Middle frontal gyrus (tissue), 1 donor: ENCODE data around the gene SRGN.
"Not testable (repeated sequence)": the region's sequence is repeated elsewhere in the genome, so short reads cannot be mapped to it uniquely, and the experiment has no call there.

Source experiments
- DNase-seq: peaks from one replicate; pipeline ENCODE4 v3.0.0-alpha.2; 2015; ENCODE audit warnings: low spot score; ENCODE audit errors: extremely low spot score

Gene SRGN, protein sequence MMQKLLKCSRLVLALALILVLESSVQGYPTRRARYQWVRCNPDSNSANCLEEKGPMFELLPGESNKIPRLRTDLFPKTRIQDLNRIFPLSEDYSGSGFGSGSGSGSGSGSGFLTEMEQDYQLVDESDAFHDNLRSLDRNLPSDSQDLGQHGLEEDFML

DNA sequence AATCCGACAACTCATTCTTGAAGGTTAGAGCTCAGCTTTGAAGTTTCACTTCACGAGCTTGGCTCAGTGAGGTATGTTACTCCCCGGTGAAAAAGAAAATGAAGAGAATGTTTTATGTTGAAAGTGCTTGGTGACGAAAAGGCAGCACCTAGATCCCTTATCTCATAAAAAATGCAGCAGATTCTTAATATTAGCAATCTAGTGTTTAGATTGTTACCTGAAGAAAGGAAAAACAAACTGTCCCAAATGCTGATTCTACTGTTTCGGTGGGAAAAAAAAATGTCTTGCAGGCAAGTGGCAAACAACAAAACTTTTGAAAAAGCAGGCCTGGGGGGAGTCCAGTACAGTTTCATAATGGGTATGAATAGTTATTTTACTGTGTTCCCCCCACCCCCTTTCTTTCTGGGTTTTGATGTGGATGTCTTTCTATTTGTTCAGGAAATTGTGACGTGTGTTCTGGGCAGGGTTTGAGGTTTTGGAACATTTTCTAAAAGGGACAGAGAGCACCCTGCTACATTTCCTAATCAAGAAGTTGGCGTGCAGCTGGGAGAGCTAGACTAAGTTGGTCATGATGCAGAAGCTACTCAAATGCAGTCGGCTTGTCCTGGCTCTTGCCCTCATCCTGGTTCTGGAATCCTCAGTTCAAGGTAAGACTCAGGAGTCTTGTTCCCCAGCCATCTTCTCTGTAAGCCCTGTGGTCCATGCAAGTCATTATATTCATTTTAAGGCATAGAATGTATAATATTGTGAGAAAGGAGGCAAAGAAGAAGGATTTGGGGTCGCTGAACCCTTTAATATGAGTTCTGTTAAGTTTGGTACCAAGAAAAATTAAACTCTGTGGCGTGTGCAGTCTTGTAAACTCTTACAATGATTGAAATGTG, at the start of gene SRGN:
Gene SRGN, plus strand, starts transcription at position 514 of the 881 bp plus-strand sequence. Its CDS starts 55 bp downstream, at position 569.
- DNase-seq: no peak

DNA sequence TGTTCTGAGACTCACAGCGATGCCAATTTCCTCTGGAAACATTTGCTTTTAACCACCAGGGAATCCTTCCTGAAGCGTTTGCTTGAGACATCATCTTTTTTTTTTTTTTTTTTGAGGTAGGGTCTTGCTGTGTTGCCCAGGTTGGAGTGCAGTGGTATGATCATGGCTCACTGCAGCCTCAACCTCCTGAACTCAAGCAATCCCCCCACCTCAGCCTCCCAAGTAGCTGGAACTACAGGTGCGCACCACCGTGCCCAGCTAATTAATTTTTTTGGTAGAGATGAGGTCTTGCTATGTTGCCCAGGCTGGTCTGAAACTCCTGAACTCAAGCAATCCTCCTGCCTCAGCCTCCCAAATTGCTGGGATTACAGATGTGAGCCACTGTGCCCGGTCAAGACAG, 47.0 kb upstream of the SRGN start:
- not testable (repeated sequence) for DNase-seq

DNA sequence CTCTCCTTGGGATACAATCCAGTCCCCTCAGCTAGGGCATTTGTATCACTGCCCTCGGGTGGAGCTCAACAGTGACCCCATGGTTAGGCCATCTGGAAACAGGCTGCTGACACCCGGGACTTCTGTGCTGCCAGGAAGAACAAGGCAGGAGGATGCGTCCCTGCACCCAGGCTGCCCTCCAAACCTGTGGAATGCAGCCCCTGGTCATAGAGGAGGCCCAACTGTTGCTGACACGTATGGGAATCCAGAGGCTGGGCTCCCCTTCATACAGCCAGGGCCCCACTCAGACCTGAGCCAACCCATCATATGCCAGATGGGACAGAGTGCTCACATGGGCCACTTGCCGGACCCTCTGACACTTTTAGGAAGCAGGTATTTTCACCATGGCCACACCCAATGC, 45.5 kb upstream of the SRGN start:
- DNase-seq: no peak

DNA sequence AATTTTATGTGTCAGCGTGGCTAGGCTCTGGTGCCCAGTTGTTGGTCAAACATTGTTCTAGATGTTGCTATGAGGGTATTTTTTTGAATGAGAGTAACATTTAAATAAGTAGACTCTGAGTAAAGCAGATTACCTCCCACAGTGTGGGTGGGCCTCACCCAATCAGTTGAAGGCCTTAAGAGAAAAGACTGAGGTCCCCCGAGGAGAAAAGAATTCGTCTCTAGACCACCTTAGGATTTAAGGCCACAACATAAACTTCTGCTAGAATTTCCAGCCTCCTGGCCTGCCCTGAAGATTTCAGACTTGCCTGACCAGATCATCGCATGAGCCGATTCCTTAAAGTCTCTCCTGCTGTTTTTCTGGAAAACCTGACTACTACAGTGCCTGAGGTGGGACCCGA, 45.1 kb upstream of the SRGN start:
- no peak for DNase-seq

DNA sequence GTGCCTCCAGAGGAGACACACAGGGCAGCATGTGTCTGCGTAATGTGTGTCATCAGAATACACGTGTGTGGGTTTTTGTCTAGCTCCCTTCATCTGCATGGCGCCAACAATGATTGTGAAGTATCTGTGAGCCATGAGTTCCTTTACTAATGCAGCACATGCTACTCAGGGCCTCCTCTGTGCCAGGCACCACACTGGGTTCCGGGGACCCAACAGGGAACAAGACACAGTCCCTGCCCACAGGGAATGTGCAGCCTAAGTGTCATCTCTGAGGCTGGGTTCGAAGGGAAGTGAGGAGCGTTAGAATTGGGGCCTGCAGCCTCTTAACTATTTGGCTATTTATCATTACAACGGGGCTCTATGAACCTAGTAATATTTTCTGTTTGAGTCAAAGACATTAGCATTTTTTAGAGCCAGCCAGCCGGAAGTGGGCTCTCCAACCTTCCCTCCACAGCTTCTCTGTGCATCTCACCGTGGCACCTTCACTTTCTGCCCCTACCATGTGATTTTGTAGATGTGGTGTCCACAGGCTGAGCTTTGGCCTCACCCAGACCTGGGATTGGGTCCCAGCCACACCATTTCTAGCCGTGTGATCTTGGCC, 43.9 kb upstream of the SRGN start:
- DNase-seq: no peak

DNA sequence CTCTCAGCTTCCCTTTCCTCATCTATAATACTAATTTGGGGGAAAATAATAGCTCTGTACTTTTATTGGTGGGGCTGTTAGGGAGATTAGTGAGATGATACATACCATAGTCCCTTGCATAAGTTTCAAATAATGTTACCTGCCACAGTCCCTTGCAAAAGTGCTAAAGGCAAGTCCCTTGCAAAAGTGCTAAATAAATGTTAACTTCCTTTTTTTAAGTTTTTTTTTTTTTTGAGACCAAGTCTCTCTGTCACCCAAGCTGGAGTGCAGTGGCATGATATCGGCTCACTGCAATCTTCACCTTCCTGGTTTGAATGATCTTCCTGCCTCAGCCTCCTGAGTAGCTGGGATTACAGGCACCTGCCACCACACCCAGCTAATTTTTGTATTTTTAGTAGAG, 43.4 kb upstream of the SRGN start:
- no peak for DNase-seq

DNA sequence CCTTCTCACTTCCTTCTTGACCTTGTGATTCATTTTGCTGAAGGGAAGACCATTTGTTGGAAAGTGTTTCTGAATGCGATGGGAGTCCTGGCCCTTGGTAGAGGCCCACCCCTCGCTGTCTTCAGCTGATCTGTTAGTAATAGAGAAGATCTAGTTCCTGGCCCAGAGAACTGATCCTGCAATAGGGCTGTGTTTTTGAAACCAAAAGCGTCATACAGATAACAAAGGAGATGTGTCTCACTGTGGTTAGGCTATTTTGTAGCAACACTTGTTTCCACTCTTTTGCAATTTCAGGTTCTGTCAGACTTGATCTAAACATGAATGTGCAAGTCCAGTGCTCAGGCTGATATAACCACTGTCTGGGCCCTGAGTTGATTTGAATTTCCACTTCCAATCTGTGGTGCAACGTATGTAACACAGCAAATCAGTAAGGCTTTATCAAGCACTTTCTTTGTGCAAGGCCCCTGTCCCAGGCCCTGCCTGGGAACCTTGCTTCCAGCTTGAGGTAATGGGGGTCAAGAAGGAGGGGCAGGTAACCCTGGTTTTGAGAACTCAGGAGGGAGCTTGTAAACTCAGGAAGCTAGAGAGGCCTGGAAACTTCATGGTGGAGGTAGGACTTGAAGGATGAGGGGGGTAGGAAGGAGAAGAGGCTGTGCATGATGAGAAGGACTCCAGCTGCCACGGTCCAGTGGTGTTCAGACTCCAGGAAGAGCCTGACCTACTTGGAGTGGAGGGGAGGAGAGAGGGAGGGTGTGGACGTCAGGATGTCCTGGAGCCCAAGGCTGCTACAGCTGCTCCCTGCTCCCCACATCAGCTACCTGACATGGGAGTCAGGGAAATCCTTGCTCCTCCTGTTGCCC, 42.2 kb upstream of the SRGN start:
- DNase-seq: no peak

DNA sequence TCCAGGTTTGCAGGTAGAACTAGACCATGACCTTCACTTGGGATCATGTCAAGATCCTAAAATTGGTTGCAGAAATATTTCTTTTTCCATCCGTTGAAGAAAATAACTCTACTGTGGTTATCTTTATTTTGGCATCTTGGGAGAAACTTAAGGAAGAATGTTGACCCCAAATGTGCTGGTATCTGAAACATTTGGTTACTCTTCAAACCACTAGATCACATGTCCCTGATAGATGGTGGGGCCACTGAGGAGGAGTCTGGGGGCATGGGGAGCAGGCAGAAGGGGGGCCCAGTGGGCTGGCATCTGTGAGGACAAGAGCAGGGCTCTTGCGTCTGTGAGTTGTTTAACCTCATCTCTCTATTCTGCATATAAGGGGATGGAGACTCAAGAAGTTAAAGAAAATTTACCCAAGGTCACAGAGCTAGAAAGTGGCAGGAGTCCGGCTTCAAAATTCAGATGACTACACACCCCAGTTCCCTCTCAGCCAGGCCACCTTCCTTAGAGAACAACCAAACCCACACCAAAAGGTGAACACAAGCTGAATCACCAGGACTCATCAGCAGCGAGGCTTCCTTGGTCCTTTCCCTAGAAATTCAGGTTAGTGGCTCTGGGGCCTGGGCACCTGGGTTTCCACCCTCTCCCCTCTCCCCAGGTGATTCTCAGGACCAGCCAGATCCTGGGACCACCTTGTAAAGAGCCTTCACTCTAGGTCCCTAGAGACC, 40.6 kb upstream of the SRGN start:
- no peak for DNase-seq

DNA sequence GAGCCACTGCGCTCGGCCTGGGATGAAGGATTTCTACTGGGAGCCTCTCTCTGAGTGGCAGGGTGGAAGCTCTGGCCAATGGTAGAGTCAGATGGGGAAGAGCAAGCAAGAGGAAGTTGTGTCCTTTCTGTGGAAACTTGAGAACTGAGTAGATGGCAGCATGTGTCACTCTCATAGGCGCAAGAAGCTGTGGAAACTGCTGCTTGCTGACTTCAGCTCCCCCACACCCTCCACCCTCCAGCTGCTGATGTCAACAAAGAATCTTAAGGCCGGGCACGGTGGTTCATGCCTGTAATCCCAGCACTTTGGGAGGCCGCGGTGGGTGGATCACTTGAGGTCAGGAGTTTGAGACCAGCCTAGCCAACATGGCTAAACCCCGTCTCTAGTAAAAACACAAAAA, 39.8 kb upstream of the SRGN start:
- no peak for DNase-seq

DNA sequence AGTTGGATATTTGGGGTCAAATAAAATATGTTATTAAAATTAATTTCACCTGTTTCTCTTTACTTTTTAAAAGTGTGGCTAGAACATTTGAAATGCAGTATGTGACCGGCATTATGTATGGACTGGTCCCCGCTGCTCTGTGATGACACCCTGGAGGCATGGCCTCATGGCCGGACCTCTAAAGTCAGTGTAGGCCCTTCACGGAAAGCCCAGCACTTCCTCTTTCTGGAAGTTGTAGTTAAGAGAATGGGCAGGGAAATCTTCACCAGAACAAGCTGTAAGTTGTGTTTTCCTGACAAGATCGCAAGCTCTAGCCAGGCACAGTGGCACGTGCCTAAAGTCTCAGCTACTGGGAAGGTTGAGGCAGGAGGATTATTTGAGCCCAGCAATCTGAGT, 38.3 kb upstream of the SRGN start:
- DNase-seq: no peak

DNA sequence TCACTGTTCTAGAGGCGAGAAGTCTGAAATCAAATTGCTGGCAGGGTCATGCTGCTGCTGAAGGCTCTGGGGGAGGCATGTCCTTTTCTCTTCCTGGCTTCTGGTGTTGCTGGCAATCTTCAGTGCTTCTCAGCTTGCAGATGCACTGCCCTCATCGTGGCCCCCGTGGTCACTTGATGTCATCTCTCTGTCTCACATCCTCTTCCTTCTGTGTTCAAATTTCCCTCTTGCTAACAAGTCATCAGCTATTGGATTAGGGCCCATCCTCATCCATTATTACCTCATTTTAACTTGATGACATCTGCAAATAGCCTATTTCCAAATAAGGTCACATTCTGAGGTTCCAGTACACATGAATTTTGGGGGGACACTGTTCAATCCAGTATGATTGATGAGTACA, 36.6 kb upstream of the SRGN start:
- no peak for DNase-seq

DNA sequence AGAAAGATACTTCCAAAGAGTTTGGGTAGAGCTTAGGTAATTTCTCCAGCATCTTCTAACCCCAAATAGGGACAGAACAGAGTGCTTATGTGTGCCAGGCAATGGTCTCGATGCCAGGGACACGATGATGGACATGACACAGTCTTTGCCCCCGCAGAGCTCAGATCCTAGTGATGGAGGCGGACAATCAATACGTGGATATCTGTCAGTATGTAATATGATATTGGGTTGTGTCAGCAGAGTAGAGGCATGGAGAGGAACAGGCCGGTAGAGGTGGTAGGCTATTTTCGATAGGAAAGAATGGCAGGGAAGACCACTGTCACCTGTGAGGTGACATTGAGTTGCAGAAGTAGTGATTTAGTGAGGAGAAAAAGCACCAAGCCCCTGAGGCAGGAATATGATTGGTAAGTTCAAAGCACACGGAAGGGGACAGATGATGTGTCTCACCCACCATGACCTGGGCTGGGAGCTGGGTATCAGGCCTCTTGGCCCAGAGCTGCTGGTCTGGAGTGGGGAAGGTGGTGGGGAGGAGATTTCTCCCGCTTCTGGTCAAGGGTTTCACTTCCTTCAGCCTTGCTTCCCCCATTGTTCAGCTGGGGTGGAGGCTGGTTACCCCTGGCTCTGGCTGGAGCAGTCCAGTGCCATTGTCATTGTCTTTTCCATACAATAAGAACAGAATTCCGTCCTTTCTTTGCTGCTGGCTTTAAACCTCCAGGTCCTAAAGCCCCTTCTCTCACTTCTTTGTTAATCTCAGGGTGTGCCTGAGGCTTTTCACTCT, 36.0 kb upstream of the SRGN start:
- no peak for DNase-seq

DNA sequence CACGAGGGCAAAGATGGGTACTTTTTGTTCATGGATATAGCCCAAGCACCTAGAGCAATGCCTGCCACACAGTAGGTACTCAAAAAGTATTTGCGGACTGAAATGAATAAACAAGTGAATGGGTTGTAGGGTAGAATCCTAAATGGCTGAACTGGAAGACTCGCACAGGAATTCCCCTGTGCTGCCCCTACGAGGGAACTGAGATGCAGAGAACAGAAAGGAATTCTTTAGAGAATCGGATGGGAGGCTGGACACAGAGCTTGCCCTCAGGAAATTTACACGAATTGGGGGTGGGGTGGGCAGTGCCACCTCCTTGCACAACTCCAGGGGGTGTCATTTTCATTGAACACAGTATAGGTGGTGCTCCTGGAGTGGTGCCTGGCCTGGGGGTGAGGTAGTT, 35.2 kb upstream of the SRGN start:
- no peak for DNase-seq

DNA sequence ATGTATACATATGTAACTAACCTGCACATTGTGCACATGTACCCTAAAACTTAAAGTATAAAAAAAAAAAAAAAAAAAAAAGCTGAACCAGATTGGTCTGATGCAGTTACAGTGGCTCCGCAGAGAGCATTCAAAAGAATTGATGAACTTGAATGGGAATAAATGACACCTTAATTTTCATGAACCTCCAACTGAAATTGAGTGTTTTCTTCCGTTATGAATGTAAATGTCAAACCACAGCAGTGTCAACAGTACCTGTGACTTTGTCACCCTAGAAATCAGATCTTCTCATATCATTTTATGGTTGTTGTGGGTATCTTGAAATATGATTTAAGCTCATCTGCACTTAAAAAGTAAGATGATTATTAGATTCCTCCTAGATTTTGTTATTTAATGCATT, 32.7 kb upstream of the SRGN start:
- no peak for DNase-seq

DNA sequence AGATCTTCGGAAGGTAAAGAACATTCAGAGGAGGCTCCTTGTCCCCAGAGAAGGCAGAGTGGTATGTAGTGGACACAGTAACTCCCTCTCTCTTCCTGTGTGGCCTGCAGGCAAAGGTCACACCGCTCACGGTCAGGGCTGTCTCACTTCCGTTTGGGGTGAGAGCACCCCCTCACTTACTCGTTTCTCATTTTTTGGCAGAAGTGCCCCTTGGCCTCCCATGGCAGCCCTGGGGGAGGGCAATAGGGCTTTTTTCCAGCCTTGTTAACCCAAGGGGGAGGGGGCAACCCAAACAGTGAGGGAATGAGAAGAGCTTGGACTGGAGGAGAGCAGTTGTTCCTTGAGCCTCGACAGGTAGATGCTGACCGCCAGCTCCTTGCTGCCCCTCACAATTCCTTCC, 31.8 kb upstream of the SRGN start:
- no peak for DNase-seq

DNA sequence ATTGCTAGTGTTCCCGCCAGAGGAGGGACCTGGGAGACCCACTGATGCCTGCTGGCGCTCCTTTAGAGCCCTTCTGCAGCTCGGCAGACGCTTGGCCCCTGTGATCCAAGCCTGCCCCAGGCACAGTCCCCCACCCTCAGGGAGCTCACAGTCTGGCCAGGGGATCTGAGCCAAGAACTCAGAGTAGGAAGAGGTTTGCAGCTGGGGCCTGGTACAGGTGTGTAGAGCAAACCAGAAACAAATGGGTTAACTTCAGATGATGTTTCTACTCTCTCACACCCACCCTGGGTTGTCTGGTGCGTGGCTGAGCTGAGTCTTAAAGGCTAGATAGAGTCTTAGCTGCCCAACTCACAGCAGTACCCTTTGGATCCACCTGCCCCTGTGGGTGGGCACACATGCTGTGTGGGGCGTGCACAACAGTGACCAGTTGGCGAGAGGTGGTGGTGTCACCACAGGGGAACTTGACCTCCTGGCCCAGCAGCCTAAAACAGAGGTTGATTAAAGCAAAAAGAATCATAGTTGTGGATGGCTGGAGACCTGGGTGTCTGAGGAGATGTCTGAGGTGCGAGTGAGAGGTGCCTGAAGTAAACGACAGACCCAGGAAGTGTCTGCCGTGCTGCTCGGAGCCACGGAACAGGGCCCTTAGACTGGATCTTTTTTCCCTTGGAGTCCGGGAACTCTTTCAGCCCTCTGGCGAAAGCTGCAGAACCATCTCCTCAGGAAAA, 31.2 kb upstream of the SRGN start:
- DNase-seq: no peak

DNA sequence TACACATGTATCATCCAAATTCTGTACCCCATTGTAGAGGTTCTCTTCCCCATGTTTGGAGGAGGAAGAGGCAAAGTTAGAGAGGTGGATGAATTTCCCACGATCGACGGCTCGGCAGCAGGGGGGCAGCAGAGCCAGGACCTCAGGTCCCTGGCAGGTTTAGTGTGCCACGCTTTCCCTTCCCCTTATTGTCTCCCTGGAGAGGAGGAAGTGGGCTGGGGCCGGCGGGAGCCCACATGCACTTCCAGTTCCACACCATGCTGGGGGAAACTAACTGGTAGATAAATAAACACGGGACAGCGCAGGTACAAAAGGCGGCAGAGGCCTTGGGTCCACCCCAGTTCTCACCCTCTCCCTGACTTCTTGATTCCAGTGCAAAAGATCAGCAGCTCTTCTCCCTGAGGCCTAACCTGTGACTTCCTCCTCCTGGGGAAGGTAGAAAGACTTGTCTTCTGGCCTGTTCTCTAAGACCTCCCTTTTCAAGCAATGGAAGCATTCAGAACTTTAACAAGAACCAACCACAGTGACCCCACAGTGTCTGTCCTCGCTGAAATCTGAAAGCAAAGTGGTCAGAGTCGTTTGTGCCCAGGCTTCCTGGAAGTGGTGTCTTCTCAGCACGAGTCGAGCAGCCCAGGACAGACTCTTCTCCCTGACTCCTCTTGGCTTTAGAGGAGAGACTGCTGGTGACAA, 30.5 kb upstream of the SRGN start:
- DNase-seq: no peak

DNA sequence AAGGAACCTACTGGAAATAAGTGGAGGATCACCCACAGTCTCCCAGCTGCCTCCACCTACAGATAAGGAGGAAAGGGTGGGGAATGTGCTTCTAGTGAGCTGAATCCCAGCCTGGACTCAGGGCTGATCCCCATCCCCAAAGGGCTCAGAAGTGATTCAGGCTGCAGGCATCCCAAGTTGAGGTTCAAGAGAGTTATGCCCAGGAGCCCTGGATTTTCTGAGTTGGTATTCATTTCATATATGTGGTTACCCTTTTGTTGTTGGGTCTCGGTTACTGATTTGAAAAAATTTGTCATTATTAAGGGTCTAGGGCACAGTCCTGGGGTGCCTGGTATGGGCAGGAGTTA, 30.0 kb upstream of the SRGN start:
- no peak for DNase-seq

DNA sequence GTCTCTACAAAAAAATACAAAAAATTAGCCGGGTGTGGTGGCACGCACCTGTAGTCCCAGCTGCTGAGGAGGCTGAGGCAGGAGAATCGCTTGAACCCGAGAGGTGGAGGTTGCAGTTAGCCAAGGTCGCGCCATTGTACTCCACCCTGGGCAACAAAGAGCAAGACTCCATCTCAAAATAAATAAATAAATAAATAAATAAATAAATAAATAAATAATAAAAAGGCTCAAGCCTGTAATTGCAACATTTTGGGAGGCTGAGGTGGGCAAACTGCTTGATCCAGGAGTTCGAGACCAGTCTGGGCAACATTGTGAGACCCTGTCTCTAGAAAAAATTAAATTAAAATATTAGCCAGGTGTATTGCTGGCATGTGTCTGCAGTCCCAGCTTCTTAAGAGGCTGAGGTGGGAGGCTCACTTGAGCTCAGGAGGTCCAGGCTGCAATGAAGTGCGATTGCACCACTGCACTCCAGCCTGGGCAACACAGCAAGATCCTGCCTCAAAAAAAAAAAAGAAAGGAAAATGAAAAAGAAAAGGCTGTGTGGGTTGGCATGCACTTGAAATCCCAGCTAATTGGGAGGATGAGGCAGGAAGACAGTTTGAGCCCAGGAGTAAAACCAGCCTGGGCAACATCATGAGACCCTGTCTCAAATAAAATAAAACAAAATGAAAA, 27.6 kb upstream of the SRGN start:
- DNase-seq: no peak
